ENCODE measurements around the gene GPR83. TPM values are rescaled to one million over a fixed set of nuclear protein-coding genes. Genes with fewer than 3 reads are reported as not detected.
"Not testable (repeated sequence)": the region's sequence is repeated elsewhere in the genome, so short reads cannot be mapped to it uniquely, and the experiment has no call there.

GPR83 gene
- total RNA-seq, 4 donors from 2014 or later = 0.09 TPM; not detected in 3

DNA sequence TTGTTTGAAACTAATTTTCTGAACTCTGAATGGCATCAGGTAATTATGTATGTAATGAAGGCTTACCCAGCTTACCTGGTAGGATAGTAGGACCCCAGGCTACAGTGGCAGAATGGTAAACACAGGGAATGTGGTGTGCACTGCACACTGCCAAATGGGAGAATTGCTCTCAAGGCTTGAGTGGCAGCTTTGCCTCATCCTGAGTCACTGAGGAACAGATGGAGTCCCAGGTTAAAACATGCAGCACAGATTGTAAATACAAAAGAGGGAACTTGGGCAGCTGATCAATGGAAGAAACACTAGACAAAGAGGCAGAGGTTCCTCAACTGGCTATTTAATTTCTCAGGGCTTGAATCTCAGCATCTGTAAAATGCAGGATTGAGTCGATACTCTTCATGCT lies 24.4 kb downstream of the GPR83 start:
- no peak for ATAC-seq (ENCODE audit: low FRiP score)
- TF ChIP-seq, protein P1, sequence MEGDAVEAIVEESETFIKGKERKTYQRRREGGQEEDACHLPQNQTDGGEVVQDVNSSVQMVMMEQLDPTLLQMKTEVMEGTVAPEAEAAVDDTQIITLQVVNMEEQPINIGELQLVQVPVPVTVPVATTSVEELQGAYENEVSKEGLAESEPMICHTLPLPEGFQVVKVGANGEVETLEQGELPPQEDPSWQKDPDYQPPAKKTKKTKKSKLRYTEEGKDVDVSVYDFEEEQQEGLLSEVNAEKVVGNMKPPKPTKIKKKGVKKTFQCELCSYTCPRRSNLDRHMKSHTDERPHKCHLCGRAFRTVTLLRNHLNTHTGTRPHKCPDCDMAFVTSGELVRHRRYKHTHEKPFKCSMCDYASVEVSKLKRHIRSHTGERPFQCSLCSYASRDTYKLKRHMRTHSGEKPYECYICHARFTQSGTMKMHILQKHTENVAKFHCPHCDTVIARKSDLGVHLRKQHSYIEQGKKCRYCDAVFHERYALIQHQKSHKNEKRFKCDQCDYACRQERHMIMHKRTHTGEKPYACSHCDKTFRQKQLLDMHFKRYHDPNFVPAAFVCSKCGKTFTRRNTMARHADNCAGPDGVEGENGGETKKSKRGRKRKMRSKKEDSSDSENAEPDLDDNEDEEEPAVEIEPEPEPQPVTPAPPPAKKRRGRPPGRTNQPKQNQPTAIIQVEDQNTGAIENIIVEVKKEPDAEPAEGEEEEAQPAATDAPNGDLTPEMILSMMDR (IDR thresholded peaks at IDR 0.05) = no peak
- no peak for DNase-seq (ENCODE audit: low spot score)

DNA sequence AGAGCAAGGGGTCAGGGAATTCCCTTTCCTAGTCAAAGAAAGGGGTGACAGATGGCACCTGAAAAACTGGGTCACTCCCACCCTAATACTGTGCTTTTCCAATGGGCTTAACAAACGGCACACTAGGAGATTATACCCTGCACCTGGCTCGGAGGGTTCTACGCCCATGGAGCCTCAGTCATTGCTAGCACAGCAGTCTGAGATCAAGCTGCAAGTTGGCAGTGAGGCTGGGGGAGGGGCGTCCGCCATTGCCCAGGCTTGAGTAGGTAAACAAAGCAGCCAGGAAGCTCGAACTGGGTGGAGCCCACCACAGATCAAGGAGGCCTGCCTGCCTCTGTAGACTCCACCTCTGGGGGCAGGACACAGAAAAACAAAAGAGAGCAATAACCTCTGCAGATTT lies 30.6 kb downstream of the GPR83 start:
- not testable (repeated sequence) for DNase-seq (ENCODE audit: low spot score)

DNA sequence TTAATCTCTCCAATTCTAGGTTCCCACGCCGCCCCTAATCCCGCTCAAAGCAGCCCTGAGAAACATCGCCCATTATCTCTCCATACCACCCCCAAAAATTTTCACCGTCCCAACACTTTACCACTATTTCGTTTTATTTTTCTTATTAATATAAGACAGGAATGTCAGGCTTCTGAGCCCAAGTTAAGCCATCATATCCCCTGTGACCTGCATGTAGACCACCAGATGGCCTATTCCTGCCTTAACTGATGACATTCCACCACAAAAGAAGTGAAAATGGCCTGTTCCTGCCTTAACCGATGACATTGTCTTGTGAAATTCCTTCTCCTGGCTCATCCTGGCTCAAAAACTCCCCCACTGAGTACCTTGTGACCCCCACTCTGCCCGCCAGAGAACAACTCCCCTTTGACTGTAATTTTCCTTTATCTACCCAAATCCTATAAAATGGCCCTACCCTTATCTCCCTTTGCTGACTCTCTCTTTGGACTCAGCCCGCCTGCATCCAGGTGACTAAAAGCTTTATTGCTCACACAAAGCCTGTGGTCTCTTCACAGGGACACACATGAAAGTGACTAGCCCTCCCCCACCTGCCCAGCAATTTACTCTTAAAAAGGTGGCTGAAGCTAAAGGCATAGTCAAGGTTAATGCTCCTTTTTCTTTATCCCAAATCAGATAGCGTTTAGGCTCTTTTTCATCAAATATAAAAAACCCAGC lies 50.2 kb downstream of the GPR83 start:
- not testable (repeated sequence) for ATAC-seq (ENCODE audit: low FRiP score)

More for the DNA sequence above, 30.6 kb downstream of the GPR83 start:
- not testable (repeated sequence) for ATAC-seq (ENCODE audit: low FRiP score)

DNA sequence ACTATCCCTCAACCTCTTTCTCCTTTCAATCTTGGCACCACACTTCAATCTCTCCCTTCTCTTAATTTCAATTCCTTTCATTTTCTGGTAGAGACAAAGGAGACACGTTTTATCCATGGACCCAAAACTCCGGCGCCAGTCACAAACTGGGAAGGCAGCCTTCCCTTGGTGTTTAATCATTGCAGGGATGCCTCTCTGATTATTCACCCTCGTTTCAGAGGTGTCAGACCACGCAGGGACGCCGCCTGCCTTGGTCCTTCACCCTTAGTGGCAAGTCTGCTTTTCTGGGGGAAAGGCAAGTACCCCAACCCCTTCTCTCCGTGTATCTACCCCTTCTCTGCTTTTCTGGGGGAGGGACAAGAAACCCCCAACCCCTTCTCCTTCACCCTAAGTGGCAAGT lies 54.9 kb downstream of the GPR83 start:
- ATAC-seq (ENCODE audit: low FRiP score); DNase-seq (ENCODE audit: low spot score): not testable (repeated sequence)

More for the DNA sequence above, 50.2 kb downstream of the GPR83 start:
- not testable (repeated sequence) for DNase-seq (ENCODE audit: low spot score)

DNA sequence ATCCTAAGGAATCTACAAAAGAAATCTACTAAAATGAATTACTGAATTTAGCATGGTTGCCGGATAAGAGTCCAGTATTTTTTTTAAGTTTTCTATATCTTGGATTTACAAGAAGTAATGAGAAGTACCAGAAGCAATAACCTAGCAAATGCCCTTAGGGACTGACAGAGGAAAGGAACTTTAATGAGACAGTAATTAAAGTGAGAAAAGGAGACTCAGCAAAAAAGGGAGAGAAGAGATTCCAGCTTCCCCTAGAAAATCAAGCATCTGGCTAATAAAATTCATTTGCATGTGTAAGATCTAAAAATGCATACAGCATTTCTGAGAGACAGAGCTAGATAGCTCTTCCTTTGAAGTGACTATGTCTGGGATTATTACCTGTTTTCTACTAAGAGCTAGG lies 57.7 kb downstream of the GPR83 start:
- DNase-seq (ENCODE audit: low spot score) (no peak), ATAC-seq (ENCODE audit: low FRiP score) (no peak)
- TF ChIP-seq, protein P1 (IDR thresholded peaks at IDR 0.05) = no peak

DNA sequence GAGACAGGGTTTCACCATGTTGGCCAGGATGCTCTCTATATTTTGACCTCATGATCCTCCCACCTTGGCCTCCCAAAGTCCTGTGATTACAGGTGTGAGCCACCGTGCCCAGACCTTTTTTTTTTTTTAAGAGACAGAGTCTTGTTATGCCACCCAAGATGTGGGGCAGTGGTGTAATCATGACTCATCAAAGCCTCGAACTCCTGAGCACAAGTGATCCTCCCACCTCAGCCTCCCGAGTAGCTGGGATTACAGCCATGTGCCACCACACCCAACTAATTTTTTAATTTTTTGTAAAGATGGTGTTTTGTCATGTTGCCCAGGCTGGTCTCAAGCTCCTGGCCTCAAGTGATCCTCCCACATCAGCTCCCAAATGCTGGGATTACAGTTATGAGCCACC lies 59.0 kb downstream of the GPR83 start:
- TF ChIP-seq, protein P1 (IDR thresholded peaks at IDR 0.05) = no peak
- no peak for ATAC-seq (ENCODE audit: low FRiP score)
- DNase-seq (ENCODE audit: low spot score) = no peak

DNA sequence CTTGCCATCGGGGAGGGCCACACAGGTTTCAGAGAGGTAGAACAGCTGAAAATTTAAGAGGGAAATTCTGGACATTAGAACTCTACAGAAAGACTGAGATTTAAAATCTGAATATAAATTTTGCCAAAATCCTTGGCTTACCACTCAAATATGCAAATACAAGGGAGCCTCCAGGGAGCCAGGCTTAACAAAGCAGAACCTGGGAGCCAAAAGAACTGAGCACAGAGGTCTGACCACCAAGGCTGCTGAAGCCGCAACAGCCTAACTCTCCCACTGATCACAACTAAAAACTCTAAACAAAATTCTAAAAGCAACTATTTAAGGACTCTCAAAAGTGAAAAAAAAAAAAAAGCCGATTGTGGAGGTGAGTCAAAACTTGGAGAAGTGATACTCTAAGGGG lies 62.6 kb downstream of the GPR83 start:
- TF ChIP-seq, protein P1 (IDR thresholded peaks at IDR 0.05) = no peak
- ATAC-seq (ENCODE audit: low FRiP score) (no peak), DNase-seq (ENCODE audit: low spot score) (no peak)

DNA sequence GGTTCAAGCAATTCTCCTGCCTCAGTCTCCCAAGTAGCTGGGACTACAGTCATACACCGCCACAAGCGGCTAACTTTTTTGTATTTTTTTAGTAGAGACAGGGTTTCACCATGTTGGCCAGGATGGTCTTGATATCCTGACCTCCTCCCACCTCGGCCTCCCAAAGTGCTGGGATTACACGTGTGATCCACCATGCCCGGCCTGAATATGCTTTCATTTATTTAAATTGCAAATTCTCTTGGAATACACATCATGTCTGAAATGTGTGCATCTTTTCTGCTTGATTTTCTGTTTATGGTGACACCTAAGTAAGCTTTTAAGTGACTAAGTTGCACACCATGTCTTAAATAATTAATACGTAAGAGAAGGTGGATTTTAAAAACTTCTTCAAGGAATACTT lies 65.2 kb downstream of the GPR83 start:
- DNase-seq (ENCODE audit: low spot score) (no peak), ATAC-seq (ENCODE audit: low FRiP score) (no peak)
- TF ChIP-seq, protein P1 (IDR thresholded peaks at IDR 0.05) = no peak

DNA sequence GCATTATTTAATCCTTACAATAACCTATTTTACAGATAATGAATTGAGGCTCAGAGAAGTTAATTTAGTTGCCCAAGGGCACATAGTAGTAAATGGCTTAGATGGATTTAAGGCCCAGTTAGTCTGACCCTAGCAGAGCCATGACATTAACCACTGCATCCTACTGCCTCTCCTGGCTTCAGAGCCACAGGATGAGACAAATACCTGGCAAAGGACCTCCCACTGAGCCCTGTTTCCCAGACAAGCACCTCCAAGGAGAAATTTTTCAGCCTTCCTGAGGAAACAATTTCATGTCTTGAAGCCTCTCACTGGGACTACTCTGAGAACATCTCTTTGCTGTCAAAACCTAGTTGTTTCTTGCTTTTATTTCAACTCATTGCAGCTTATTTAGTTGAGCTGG lies 68.4 kb downstream of the GPR83 start:
- ATAC-seq (ENCODE audit: low FRiP score) (no peak), DNase-seq (ENCODE audit: low spot score) (no peak)
- TF ChIP-seq, protein P1 (IDR thresholded peaks at IDR 0.05) = no peak
